ENCODE measurements around the gene GTPBP6.

- TF ChIP-seq CTCF (IDR thresholded peaks at IDR 0.05) = no peak
- no peak for TF ChIP-seq POLR2A (IDR thresholded peaks at IDR 0.05)
Measured at GRCh38 chrX:349702-350101, 31.1 kb upstream of the GTPBP6 start.

Data from right lobe of liver (tissue), 4 donors.